Psoas muscle (tissue), 8 donors: ENCODE results near the gene MYO10. TPM values are rescaled to one million over a fixed set of nuclear protein-coding genes. Genes with fewer than 3 reads are reported as not detected.

Experiments used
- ATAC-seq, 4 donors: fragments of 200-7000 bp; cut with Tn5 transposase; one replicate each; pipeline ENCODE4 v1.9.1; 2020; ENCODE audit warnings: moderate library complexity in 3 of 4, mild to moderate bottlenecking in 2 of 4
- DNase-seq, 2 donors: peaks; one replicate each; pipeline ENCODE4 v3.0.0-alpha.2; 2020
- H3K27ac ChIP-seq: fragments of 200-600 bp; one replicate; pipeline ENCODE4 v1.8.0; 2022
- H3K27me3 ChIP-seq, 3 donors: fragments of 200-600 bp in 1 of 3; one replicate each; pipeline versions ENCODE4 v1.6.1 to v1.8.0; 2013 to 2022; ENCODE audit warnings: low read length in 2 of 3, mild to moderate bottlenecking in 2 of 3, moderate library complexity in 1 of 3; ENCODE audit not compliant: insufficient read depth in 3 of 3
- H3K36me3 ChIP-seq, 2 donors: fragments of 200-600 bp in 1 of 2; one replicate each; pipeline versions ENCODE4 v1.6.1 to v1.8.0; 2013 to 2022; ENCODE audit warnings: low read depth in 1 of 2, mild to moderate bottlenecking in 1 of 2, moderate library complexity in 1 of 2; ENCODE audit not compliant: insufficient read depth in 1 of 2
- H3K4me1 ChIP-seq: fragments of 200-600 bp; one replicate; pipeline ENCODE4 v1.8.0; 2022
- H3K4me3 ChIP-seq: fragments of 200-600 bp; one replicate; pipeline ENCODE4 v1.8.0; 2022; ENCODE audit warnings: mild to moderate bottlenecking
- H3K9me3 ChIP-seq: fragments of 200-600 bp; one replicate; pipeline ENCODE4 v1.8.0; 2022
- WGBS, 3 donors: extraction: QIAGEN DNeasy Blood & Tissue Kit; methylation state at CpG; one replicate each; pipeline versions ENCODE4 v1.1.6 to v1.1.7; 2013; 5-methylcytosine and 5-hydroxymethylcytosine counted together
- intact Hi-C, 2 donors: fragments of 100-400 bp; cut with DNase I; formaldehyde crosslinking; loops; one replicate each; pipeline versions ENCODE4 v1.11.0 to v1.14.2; 2022
- polyA plus RNA-seq, 3 donors: library from polyadenylated mRNA; stranded (reverse); fragments of 200-250 nt; gene quantifications; one replicate each; pipeline ENCODE4 v1.2.3, GENCODE V29; 2013
- total RNA-seq, 4 donors: library from RNA; stranded (reverse); fragmentation: NEBNext Ultra II Directional in 2 of 4; extraction: Animal tissue kit (Norgen Biotek cat#: 25700) in 2 of 4; gene quantifications; one replicate each; pipeline versions ENCODE4 v1.2.1 to v1.2.4, GENCODE V29; 2021 to 2023
- TF ChIP-seq, protein P1 (sequence below): fragments of 200-600 bp; IDR thresholded peaks from one replicate; pipeline ENCODE4 v1.8.0; 2022; ENCODE audit warnings: antibody characterized with exemption
- donor health status: healthy with polysubstance abuse.
- donor health status: DM: no; HTN: no; CAD: no; lungs with moderate emphysema.
- donor health status: Bipolar disorder and iron deficiency.
- donor health status: healthy.
- donor health status: DM: yes; HTN: yes; CAD: no.
- donor health status: DM: no; HTN: no; CAD: no.
- donor health status: DM: no; HTN: no; CAD: no.
- donor health status: DM: yes; HTN: yes; CAD: no.

The MYO10 gene
- total and polyA plus RNA-seq, 7 donors = 1.8 to 10.9 (median 10.0) TPM

DNA sequence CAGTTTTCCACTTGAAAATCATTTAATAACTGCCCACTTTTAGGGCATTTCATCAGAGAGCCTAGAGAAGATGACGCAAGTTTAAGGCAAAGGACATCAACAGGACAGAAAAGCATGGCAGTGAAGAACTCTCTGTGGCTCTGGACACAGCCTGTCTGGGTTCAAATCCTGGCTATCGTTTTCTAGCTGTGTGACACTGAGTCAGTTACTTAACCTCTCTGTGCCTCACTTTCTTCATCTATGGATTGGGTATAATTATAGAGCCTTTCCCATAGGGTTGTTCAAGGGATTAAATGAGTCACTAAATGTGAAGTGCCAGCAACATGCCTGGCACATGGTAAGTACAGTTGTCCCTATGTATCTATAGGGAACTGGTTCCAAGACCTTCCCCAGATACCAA, 6.7 kb downstream of the MYO10 start:
- H3K27me3 ChIP-seq = peaks cover 0 to 21% (median 0%) of the 10 kb centered on the region in 3 donors
- no peak overlapping the region for H3K27ac ChIP-seq
- peaks cover 9% of the 10 kb centered on the region for H3K4me1 ChIP-seq
- H3K36me3 ChIP-seq = no peaks in the 10 kb centered on the region
- TF ChIP-seq, protein P1, sequence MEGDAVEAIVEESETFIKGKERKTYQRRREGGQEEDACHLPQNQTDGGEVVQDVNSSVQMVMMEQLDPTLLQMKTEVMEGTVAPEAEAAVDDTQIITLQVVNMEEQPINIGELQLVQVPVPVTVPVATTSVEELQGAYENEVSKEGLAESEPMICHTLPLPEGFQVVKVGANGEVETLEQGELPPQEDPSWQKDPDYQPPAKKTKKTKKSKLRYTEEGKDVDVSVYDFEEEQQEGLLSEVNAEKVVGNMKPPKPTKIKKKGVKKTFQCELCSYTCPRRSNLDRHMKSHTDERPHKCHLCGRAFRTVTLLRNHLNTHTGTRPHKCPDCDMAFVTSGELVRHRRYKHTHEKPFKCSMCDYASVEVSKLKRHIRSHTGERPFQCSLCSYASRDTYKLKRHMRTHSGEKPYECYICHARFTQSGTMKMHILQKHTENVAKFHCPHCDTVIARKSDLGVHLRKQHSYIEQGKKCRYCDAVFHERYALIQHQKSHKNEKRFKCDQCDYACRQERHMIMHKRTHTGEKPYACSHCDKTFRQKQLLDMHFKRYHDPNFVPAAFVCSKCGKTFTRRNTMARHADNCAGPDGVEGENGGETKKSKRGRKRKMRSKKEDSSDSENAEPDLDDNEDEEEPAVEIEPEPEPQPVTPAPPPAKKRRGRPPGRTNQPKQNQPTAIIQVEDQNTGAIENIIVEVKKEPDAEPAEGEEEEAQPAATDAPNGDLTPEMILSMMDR = no peak
- WGBS, 3 donors = 93 to 97% (median 94%) methylated on average over 2 of the region's 2 CpGs
- intact Hi-C loops = no loop called here
- no peaks in the 10 kb centered on the region for H3K9me3 ChIP-seq
- no peak overlapping the region for H3K4me3 ChIP-seq
- no peak for DNase-seq
- ATAC-seq = no peak

DNA sequence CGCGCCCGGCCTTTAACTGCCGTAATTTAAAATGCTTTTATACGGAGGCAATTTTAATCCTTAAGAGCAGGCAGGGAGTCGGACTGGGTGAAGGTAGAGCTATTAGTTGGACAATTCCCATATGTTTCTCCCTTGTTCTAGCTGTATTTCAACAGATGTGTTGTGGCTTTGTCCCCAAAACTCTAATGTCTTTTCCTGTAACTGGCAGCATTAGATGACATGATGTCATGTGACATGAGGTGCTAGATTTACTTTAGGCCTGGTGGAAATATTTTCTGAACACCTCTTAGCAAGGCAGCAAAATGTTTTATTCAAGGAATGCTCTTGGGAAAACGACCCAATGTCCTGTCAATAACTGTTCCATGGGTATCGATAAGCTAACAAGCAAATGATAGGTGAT, 8.5 kb downstream of the MYO10 start:
- intact Hi-C loops = no loop called here
- ATAC-seq (no peak), DNase-seq (no peak)
- Histone ChIP-seq H3K27ac (no peak overlapping the region), H3K4me3 (no peak overlapping the region), H3K4me1 (peaks cover 2% of the 10 kb centered on the region), H3K36me3 (no peaks in the 10 kb centered on the region), H3K9me3 (no peaks in the 10 kb centered on the region), H3K27me3 (peaks cover 0 to 9% (median 0%) of the 10 kb centered on the region in 3 donors)
- TF ChIP-seq, protein P1 = no peak
- WGBS, 3 donors = 86 to 92% (median 86%) methylated on average over 8 of the region's 8 CpGs

DNA sequence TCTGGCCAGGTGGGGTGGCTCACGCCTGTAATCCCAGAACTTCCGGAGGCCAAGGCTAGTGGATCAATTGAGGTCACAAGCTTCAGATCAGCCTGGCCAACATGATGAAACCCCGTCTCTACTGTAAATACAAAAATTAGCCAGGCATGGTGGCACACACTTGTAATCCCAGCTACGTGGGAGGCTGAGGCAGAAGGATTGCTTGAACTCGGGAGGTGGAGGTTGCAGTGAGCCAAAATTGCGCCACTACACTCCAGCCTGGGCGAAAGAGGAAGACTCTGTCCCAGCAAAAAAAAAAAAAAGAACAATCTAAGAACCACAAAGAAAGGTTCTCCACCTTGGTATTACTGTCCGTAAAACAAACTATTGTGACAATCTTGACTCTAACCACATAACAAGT, 9.7 kb downstream of the MYO10 start:
- Histone ChIP-seq H3K4me1 (no peaks in the 10 kb centered on the region), H3K36me3 (no peaks in the 10 kb centered on the region), H3K27me3 (peaks cover 0 to 3% (median 0%) of the 10 kb centered on the region in 3 donors), H3K4me3 (no peak overlapping the region), H3K9me3 (no peaks in the 10 kb centered on the region), H3K27ac (no peak overlapping the region)
- ATAC-seq (no peak), DNase-seq (no peak)
- TF ChIP-seq, protein P1 = no peak
- 81 to 91% (median 89%) methylated on average over 8 of the region's 8 CpGs for WGBS, 3 donors
- intact Hi-C loops = no loop called here

DNA sequence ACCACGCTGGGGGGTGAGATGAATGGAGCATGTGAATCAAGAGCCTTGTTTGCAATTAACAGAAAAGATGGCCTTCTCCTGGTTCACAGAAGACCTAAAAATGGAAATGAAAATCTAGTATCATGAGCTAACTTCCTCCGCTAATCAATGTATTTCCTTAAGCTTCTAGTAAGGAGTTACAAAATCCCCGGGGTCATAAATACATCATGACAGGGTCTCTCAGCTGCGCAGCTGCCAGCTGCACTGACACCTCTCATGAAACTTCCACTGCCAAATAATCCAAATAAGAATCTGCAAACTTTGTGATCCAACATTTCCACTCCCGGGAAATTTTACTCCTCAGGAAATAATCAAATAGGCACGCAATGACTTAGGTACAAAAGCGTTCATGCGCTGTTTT, 11.9 kb downstream of the MYO10 start:
- Histone ChIP-seq H3K4me1 (no peaks in the 10 kb centered on the region), H3K36me3 (no peaks in the 10 kb centered on the region), H3K9me3 (no peaks in the 10 kb centered on the region), H3K27me3 (no peaks in the 10 kb centered on the region), H3K27ac (no peak overlapping the region), H3K4me3 (no peak overlapping the region)
- intact Hi-C loops = no loop called here
- DNase-seq (no peak), ATAC-seq (no peak)
- 51 to 56% (median 54%) methylated on average over 8 of the region's 8 CpGs for WGBS, 3 donors
- TF ChIP-seq, protein P1 = no peak

DNA sequence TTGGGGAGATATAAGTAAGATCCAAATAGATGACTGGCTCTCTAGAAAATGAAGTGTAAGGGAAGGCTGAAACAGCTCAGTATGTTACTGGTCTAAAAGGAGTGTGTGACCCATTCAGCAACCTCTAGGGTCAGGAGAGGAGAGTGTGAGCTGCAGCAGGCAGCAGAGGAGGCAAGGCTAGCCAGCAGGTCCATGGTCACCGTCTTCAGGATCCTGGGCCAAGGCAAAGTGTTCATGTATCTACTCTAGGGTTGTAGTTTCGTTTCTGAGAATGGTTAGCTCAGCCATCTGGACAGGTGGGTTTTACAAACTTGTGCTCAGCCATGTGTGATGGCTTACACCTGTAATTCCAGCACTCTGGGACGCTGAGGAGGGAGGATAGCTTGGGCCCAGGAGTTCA, 13.7 kb downstream of the MYO10 start:
- intact Hi-C loops = no loop called here
- no peak overlapping the region for H3K4me3 ChIP-seq
- TF ChIP-seq, protein P1 = no peak
- H3K27ac ChIP-seq = no peak overlapping the region
- no peaks in the 10 kb centered on the region for H3K36me3 ChIP-seq
- 74 to 91% (median 88%) methylated on average over 3 of the region's 3 CpGs for WGBS, 3 donors
- no peaks in the 10 kb centered on the region for H3K27me3 ChIP-seq
- H3K4me1 ChIP-seq = no peaks in the 10 kb centered on the region
- ATAC-seq = no peak
- no peaks in the 10 kb centered on the region for H3K9me3 ChIP-seq
- no peak for DNase-seq
